ENCODE data around the gene GON4L.
"Not testable (repeated sequence)": the region's sequence is repeated elsewhere in the genome, so short reads cannot be mapped to it uniquely, and the experiment has no call there.

The GON4L gene, protein sequence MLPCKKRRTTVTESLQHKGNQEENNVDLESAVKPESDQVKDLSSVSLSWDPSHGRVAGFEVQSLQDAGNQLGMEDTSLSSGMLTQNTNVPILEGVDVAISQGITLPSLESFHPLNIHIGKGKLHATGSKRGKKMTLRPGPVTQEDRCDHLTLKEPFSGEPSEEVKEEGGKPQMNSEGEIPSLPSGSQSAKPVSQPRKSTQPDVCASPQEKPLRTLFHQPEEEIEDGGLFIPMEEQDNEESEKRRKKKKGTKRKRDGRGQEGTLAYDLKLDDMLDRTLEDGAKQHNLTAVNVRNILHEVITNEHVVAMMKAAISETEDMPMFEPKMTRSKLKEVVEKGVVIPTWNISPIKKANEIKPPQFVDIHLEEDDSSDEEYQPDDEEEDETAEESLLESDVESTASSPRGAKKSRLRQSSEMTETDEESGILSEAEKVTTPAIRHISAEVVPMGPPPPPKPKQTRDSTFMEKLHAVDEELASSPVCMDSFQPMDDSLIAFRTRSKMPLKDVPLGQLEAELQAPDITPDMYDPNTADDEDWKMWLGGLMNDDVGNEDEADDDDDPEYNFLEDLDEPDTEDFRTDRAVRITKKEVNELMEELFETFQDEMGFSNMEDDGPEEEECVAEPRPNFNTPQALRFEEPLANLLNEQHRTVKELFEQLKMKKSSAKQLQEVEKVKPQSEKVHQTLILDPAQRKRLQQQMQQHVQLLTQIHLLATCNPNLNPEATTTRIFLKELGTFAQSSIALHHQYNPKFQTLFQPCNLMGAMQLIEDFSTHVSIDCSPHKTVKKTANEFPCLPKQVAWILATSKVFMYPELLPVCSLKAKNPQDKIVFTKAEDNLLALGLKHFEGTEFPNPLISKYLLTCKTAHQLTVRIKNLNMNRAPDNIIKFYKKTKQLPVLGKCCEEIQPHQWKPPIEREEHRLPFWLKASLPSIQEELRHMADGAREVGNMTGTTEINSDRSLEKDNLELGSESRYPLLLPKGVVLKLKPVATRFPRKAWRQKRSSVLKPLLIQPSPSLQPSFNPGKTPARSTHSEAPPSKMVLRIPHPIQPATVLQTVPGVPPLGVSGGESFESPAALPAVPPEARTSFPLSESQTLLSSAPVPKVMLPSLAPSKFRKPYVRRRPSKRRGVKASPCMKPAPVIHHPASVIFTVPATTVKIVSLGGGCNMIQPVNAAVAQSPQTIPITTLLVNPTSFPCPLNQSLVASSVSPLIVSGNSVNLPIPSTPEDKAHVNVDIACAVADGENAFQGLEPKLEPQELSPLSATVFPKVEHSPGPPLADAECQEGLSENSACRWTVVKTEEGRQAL (N-terminal part only)

DNA sequence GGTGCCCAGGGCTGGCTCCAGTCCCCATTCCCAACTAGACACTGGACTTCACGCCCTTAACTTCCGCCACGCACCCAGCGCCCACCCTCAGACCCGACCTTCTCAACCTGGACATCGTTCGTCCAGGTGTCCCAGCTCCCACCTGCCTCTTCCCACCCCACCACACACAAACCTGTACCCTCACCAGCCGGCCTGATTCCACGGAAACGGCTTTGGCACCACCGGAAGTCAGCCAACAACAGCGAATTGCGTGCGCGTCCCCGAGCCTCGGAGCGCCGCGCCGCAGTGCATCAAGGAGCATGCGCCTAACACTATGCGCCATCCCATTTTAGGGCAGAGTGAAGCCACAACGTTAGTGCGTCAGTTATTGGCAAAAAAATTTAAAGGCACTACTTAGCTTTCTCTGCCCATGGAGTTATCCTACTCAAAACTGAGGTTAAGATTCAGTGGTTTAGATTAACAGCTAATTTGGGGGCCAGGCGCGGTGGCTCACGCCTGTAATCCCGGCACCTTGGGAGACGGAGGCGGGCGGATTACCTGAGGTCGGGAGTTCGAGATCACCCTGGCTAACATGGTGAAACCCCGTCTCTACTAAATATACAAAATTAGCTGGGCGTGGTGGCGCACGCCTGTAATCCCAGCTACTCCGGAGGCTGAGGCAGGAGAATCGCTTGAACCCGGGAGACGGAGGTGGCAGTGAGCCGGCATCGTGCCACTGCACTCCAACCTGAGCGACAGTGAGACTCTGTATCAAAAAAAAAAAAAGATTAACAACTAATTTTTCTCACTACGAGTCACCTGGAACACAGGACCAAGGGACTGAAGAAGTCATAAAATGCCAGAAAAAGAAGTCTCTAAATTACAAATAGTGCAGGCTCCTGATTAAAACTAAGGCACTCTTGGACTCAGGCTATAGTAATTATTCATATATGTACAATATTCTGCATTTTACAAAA lies at the start of gene GON4L:
Gene GON4L, minus strand, starts transcription at position 240 of the 956 bp plus-strand sequence. CDS start 3,434 bp downstream, outside the sequence.
- peak; percentile 94 to 97 for DNase-seq

DNA sequence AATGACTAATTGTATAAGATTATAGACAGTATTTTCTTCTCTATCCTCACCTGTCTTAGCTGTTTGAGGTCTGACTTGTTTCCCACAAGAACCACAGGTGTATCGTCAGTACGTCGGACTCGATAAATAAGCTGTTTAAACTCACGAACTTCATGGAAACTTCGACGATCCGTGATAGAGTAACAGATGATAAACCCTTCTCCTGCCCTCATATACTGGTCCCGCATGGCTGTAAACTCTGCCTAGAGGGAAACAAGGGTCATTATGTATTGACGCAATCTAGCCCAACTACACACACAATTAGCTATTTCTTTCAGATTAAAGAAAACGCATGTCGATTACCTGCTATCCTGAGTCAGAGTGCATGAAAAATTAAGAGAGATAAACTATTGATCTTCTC lies 47.2 kb upstream of the GON4L start:
- DNase-seq = no peak

DNA sequence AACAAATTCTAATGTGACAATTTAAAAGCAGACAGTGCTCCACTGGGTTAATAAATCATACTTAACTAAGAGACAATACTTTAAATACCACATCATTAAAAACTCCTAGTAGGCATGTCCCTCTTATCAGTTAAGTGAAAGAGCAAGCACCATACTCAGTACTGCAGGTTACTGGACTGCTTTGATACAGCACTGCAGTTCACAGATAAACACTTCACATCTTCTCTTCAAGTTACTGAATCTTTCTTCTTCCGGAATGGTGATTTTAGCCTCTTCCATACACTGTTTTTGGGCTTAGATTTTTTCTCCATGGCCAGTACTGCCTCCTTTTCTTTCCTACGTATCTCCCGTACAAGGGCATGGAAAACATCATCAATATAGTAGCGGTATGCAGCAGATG lies 43.1 kb upstream of the GON4L start:
- no peak for DNase-seq

DNA sequence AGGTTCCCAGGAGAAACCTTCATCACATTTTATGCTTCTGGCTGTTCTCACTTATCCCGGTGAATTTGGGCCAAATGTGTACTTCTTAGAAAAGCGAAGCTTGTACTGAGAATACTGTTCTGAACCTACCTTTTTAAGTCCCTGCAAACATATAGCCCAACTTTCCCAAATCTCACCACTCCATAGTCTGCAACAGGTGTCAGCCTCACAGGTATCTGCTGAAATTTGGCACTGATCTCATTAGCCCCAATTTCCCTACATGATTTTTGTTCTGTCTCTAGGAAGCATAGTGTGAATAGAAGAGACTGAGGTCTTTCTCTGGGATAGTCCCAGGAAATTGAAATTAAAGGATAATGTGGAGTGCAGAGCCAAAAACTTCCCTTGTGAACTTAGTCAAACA lies 42.7 kb upstream of the GON4L start:
- no peak for DNase-seq

GRCh38 chr1:155898888-155899287 lies 41.9 kb upstream of the GON4L start:
- no peak for DNase-seq

DNA sequence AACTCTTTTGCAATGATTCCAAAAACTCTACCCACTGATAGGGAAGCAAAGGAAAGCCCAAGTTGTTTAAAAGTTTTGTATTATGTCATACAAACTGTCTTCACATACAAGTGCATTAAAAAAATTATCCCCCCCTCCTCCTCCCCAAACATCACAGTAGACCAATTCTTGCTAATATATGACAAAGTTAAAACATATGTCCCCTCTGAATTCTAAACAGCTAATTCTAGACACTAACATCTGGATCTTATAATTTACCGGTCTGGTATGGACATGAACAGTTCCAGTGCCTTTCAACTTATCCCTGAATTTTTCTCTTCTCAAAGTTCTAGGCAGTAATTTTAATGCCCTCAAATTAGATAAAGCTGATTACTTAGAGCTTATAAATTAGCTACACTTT lies 40.7 kb upstream of the GON4L start:
- no peak for DNase-seq

- DNase-seq = not testable (repeated sequence)
These were observed 39.5 kb upstream of the GON4L start for GRCh38 chr1:155896476-155896875.

- DNase-seq = not testable (repeated sequence)
These were observed 38.6 kb upstream of the GON4L start for GRCh38 chr1:155895617-155896016.

GRCh38 chr1:155893389-155894142 lies 36.6 kb upstream of the GON4L start:
- no peak for DNase-seq

GRCh38 chr1:155892796-155893195 lies 35.8 kb upstream of the GON4L start:
- DNase-seq = no peak

DNA sequence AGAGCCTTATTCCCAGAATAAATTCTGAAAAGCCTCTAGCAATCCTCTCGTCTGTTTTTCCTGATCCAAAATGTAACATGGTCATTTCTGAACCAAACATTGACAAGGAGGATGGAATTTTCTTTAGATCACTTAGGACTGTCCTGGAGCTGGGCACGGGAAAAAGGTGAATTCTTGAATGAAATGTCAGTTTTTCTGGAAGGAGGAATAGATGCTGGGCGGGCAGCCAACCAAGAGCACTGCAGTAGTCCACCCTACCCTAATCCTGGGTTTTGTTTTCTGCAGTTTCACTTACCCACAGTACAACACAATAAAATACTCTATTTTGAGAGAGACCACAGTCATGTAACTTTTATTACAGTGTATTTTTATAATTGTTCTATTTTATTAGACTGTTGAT lies 33.2 kb upstream of the GON4L start:
- no peak for DNase-seq

- no peak for DNase-seq
These were observed 32.6 kb upstream of the GON4L start for GRCh38 chr1:155889566-155889965.

DNA sequence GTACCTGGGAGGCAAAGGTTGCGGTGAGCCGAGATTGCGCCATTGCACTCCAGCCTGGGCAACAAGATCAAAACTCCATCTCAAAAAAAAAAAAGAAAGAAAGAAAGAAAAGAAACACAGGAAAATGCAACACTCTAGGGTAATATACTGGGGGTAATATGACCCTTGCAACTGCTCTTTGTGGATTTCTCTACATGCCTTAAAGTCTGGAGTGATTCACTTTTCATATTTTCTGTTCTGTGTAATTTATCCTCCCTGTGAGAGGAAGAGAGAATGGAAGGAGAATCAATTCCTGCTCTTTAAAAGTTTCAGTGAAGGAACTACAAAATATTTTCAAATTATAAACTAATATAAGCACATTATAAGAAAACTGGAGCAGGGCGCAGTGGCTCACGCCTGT lies 31.5 kb upstream of the GON4L start:
- DNase-seq = no peak

DNA sequence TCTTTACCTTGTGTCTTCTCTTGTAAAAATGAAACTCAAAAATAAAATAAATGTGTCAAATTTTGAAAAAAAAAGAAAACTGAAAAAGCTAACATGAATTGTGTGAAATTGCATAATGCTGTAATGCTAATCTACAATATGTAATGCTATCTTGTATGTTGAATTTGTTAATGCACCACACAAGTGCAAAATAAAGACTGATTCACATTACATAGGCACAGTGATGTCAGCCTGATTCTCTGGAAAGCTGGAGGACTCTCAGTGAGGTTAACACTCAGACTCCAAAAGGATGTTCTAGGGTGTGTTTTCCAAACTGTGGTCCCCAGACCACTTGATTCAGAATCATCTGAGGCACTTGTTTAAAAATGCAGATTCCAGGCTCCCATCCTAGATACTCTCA lies 28.0 kb upstream of the GON4L start:
- DNase-seq = no peak

DNA sequence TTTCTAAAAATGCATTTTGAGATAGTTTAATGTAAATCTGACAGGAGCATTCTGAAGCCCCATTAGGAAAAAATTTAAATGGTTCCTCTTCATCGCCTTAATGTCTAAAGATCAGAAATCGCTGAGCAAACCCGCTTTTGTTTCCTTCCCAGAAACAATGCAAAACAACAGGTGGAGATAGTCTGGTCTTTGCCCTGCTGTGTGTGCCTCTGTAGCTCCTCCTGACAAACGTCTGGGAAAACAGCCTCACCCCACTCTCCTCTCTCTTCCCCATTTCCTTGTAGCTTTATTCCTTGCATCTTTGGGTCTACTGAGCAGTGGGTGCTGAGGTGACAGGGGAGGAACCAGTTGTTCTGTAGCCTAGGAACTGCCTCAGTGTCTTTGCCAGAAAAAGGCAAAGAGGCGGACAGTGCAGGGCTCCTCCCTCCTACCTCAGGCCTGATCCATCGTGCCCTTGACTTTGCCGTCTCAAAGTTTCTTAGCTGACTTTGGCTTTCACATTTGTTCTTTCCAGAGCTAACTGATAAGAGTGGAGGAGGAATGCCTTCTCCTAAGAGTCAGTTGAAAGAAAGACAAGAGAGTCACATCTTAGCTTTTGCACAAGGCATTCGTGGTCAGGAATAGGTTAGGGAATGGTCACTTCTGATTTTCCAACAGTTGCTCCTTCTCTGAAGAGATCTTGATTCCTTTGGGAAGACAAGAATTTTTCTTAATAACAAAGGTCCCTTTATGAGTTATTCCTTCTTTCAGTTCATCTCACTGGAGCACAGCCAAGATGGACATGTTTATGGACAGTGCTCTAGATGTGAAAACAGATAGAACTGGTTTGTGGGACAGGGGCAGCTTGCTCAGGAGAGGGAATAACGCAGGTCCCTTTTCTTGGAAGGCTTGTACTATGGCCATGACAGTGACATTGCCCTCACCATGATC lies 27.3 kb upstream of the GON4L start:
- no peak for DNase-seq

- no peak for DNase-seq
These were observed 25.8 kb upstream of the GON4L start for GRCh38 chr1:155882766-155883165.

- DNase-seq = no peak
These were observed 25.2 kb upstream of the GON4L start for GRCh38 chr1:155882235-155882634.

GRCh38 chr1:155880950-155881349 lies 23.9 kb upstream of the GON4L start:
- no peak for DNase-seq

DNA sequence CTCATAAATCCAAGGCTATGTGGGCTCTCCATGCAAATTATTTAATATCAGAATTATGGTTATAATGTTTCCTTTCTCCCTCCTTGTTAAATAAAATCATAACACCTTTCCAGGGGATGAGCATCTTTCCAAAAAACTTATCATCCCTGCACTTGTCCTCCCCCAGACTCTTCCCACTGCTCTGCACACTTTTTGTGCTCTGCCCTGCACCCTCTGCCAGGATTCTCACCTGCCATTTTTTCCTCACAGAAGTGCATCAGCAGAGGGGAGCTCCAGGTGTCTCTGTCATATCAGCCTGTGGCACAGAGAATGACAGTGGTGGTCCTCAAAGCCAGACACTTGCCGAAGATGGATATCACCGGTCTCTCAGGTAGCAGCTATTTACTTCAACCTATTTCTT lies 23.2 kb upstream of the GON4L start:
- DNase-seq = no peak

- no peak for DNase-seq
These were observed 20.9 kb upstream of the GON4L start for GRCh38 chr1:155877945-155878344.

All from NCI-H446 (cell line).